A673 (cell line): ENCODE data around the gene HS1BP3. TPM values are rescaled to one million over a fixed set of nuclear protein-coding genes. Genes with fewer than 3 reads are reported as not detected.

Experiments
- BruUV-seq: library from RNA; stranded (reverse); fragments of 400-500 nt; replicated peaks from 2 replicates; lab custom pipeline; 2021; lab: Mats Ljungman, UMichigan
- CTCF ChIA-PET: fragments of 300-600 bp; sonication (Branson Sonifier 250); formaldehyde crosslinking; loops from one replicate; lab custom pipeline; 2022; ENCODE audit warnings: antibody characterized with exemption; lab: Charles Lee
- POLR2A ChIA-PET: fragments of 300-600 bp; sonication (Branson Sonifier 250); formaldehyde crosslinking; loops from one replicate; lab custom pipeline; 2022; ENCODE audit warnings: antibody characterized with exemption; ENCODE audit not compliant: low non-redundant PET; lab: Charles Lee
- DNase-seq: peaks from one replicate; pipeline ENCODE4 v3.0.0-alpha.2; 2015; ENCODE audit warnings: low spot score
- H3K27ac ChIP-seq: fragments of 200-600 bp; sonication (generic); 2 replicates; pipeline ENCODE4 v1.5.1; 2016; ENCODE audit warnings: mixed run types, low read depth, mild to moderate bottlenecking, mixed read lengths, antibody characterized with exemption, low read length; ENCODE audit not compliant: poor library complexity, severe bottlenecking
- H3K27me3 ChIP-seq: fragments of 200-600 bp; sonication (generic); replicated peaks from 2 replicates; pipeline ENCODE4 v1.6.1; 2017; ENCODE audit warnings: mixed run types, low read depth, mild to moderate bottlenecking, mixed read lengths, antibody characterized with exemption, low read length; ENCODE audit not compliant: insufficient read depth, poor library complexity
- H3K36me3 ChIP-seq: fragments of 200-600 bp; sonication (generic); 2 replicates; pipeline ENCODE4 v1.6.1; 2016; ENCODE audit warnings: mixed run types, mild to moderate bottlenecking, mixed read lengths, antibody characterized with exemption, low read length; ENCODE audit not compliant: insufficient read depth, poor library complexity, severe bottlenecking
- H3K4me1 ChIP-seq: fragments of 200-600 bp; sonication (generic); 2 replicates; pipeline ENCODE4 v1.6.1; 2017; ENCODE audit warnings: mixed run types, mild to moderate bottlenecking, mixed read lengths, antibody characterized with exemption, low read length; ENCODE audit not compliant: insufficient read depth, poor library complexity, severe bottlenecking
- H3K4me3 ChIP-seq: fragments of 200-600 bp; sonication (generic); 2 replicates; pipeline ENCODE4 v1.5.1; 2016; ENCODE audit warnings: low read depth, mixed run types, mild to moderate bottlenecking, mixed read lengths, low read length; ENCODE audit not compliant: poor library complexity, severe bottlenecking
- H3K9me3 ChIP-seq: fragments of 200-600 bp; sonication (generic); 2 replicates; pipeline ENCODE4 v1.6.1; 2016; ENCODE audit warnings: mixed run types, low read depth, mild to moderate bottlenecking, mixed read lengths, antibody characterized with exemption, low read length; ENCODE audit not compliant: poor library complexity, severe bottlenecking
- CTCF ChIP-seq: fragments of 300-800, 200-600 bp; sonication (generic); conservative IDR thresholded peaks from 2 replicates; pipeline ENCODE4 v1.5.1; 2017; ENCODE audit warnings: low read depth, mild to moderate bottlenecking, antibody characterized with exemption, low read length, moderate library complexity, mixed read lengths
- EZH2 ChIP-seq: fragments of 200-600 bp; sonication (generic); IDR thresholded peaks from 2 replicates; pipeline ENCODE4 v1.6.1; 2017; ENCODE audit warnings: borderline replicate concordance, low read depth, mild to moderate bottlenecking, mixed read lengths, antibody characterized with exemption, low read length; ENCODE audit not compliant: poor library complexity, severe bottlenecking
- intact Hi-C: fragments of 100-400 bp; cut with micrococcal nuclease; formaldehyde crosslinking; loops from one replicate; pipeline ENCODE4 v1.10.0; 2022; ENCODE audit not compliant: unreplicated experiment
- total RNA-seq: library from RNA; stranded (reverse); gene quantifications from 2 replicates; pipeline ENCODE4 v1.2.3, GENCODE V29; 2021

HS1BP3 gene
- total RNA-seq, 1 experiment from 2014 or later = 12.6 TPM

GRCh38 chr2:20680744-20681375 lies 30.0 kb upstream of the HS1BP3 start:
- no peaks in the 10 kb centered on the region for H3K27me3 ChIP-seq
- no peaks in the 10 kb centered on the region for H3K4me1 ChIP-seq
- H3K36me3 ChIP-seq = no peaks in the 10 kb centered on the region
- H3K27ac ChIP-seq = no peak overlapping the region
- H3K4me3 ChIP-seq = no peak overlapping the region
- CTCF ChIA-PET = no interaction called here
- BruUV-seq = no TSS peak
- no peaks in the 10 kb centered on the region for H3K9me3 ChIP-seq
- intact Hi-C loops = loop anchor here (5.0 kb wide), 1 partner anchor 276 kb away; no protein-coding TSS in a partner anchor
- no peak for DNase-seq
- TF ChIP-seq CTCF (no peak), EZH2 (no peak)
- POLR2A ChIA-PET = no interaction called here

- H3K27ac ChIP-seq = no peak overlapping the region
- intact Hi-C loops = no loop called here
- H3K4me3 ChIP-seq = no peak overlapping the region
- H3K36me3 ChIP-seq = no peaks in the 10 kb centered on the region
- TF ChIP-seq CTCF = no peak
- no peak for TF ChIP-seq EZH2
- H3K9me3 ChIP-seq = no peaks in the 10 kb centered on the region
- no peak for DNase-seq
- CTCF ChIA-PET = no interaction called here
- peaks cover 7% of the 10 kb centered on the region for H3K27me3 ChIP-seq
- H3K4me1 ChIP-seq = no peaks in the 10 kb centered on the region
- POLR2A ChIA-PET = no interaction called here
- no TSS peak for BruUV-seq
Measured at GRCh38 chr2:20678780-20679179, 27.9 kb upstream of the HS1BP3 start.

- H3K4me1 ChIP-seq = no peaks in the 10 kb centered on the region
- intact Hi-C loops = no loop called here
- TF ChIP-seq CTCF (no peak), EZH2 (no peak)
- CTCF ChIA-PET = no interaction called here
- H3K36me3 ChIP-seq = no peaks in the 10 kb centered on the region
- no TSS peak for BruUV-seq
- no peaks in the 10 kb centered on the region for H3K9me3 ChIP-seq
- DNase-seq = no peak
- H3K27me3 ChIP-seq = peaks cover 15% of the 10 kb centered on the region
- POLR2A ChIA-PET = no interaction called here
- H3K27ac ChIP-seq = no peak overlapping the region
- no peak overlapping the region for H3K4me3 ChIP-seq
Measured at GRCh38 chr2:20678086-20678395, 27.1 kb upstream of the HS1BP3 start.
